ENCODE data around the gene TMEM192. TPM values are rescaled to one million over a fixed set of nuclear protein-coding genes. Genes with fewer than 3 reads are reported as not detected.
A peak's percentile ranks its signal among the peaks of the same experiment; 100 is the strongest.

The TMEM192 gene
- total and polyA plus RNA-seq, 2 of the 4 experiments (the other 2 are of a cell fraction) = 7.7 to 17.2 TPM

- Histone ChIP-seq H2BK120ac (ENCODE audit: low read depth, low read length) (no peak overlapping the region), H3K56ac (ENCODE audit: extremely low read depth, insufficient read depth, low read length) (no peak overlapping the region), H3K14ac (replicated peaks; ENCODE audit: low read depth, low read length) (no peak overlapping the region), H3K36me3 (ENCODE audit: control insufficient read depth, insufficient read depth, low read length) (no peaks in the 10 kb centered on the region), H3K18ac (ENCODE audit: low read depth, low read length) (no peak overlapping the region), H3K9me1 (ENCODE audit: insufficient read depth, low read length) (no peaks in the 10 kb centered on the region), H2BK5ac (ENCODE audit: low read depth, low read length, poor library complexity, severe bottlenecking) (no peak overlapping the region), H4K91ac (ENCODE audit: insufficient read depth, low read depth, low read length) (no peak overlapping the region), H3K27me3 (ENCODE audit: control insufficient read depth, insufficient read depth, low read length) (no peaks in the 10 kb centered on the region), H2AFZ (replicated peaks; ENCODE audit: low read length, poor library complexity) (no peak overlapping the region), H3K27ac (ENCODE audit: insufficient read depth, low read length) (no peak overlapping the region), H2AK5ac (ENCODE audit: low read depth, low read length) (no peak overlapping the region), H3K4me3 (ENCODE audit: insufficient read depth, low read depth, low read length) (no peak overlapping the region), H3K4me2 (ENCODE audit: low read depth, low read length) (no peak overlapping the region), H3K9ac (ENCODE audit: low read depth, low read length) (no peak overlapping the region), H3K23ac (ENCODE audit: low read depth, low read length) (no peak overlapping the region), H4K5ac (ENCODE audit: low read depth, low read length) (no peak overlapping the region), H4K8ac (ENCODE audit: low read depth in 2 of 2, low read length in 2 of 2) (no peak overlapping the region), H4K20me1 (ENCODE audit: insufficient read depth, low read length) (no peaks in the 10 kb centered on the region), H3K9me3 (ENCODE audit: control insufficient read depth, insufficient read depth, low read length) (no peaks in the 10 kb centered on the region), H2BK20ac (ENCODE audit: low read depth, low read length) (no peak overlapping the region), H3K79me1 (ENCODE audit: low read depth in 1 of 2, low read length in 2 of 2) (no peaks in the 10 kb centered on the region), H2AK9ac (replicated peaks; ENCODE audit: low read depth, low read length, poor library complexity) (no peak overlapping the region), H3K4me1 (ENCODE audit: control insufficient read depth, insufficient read depth, low read length) (no peaks in the 10 kb centered on the region), H3K4ac (ENCODE audit: low read depth, low read length) (no peak overlapping the region), H2BK15ac (ENCODE audit: low read depth, low read length) (no peak overlapping the region)
- no peak for TF ChIP-seq FOS (IDR thresholded peaks at IDR 0.05; ENCODE audit: low read depth, low read length)
- ChIA-PET CTCF (no interaction called here), POLR2A (ENCODE audit: unreplicated experiment) (no interaction called here)
- BruUV-seq (replicated peaks) = no TSS peak
- dilution Hi-C loops (cut with HindIII; ENCODE audit: low sequenced_read_pairs, unreplicated experiment) = no loop called here
- DNase-seq (peak; percentile 4), ATAC-seq (ENCODE audit: low read depth) (no peak)
- intact Hi-C loops (cut with micrococcal nuclease) = no loop called here
- in situ Hi-C loops (cut with MboI; ENCODE audit: low sequenced_read_pairs) = no loop called here
These were observed 39.1 kb upstream of the TMEM192 start for GRCh38 chr4:165151734-165152133.

Data from IMR-90 (cell line).